GM23248 (cell line): Measurements from ENCODE around the gene PKP1.

ENCODE experiments used
- EZH2 ChIP-seq: fragments of 200-600 bp; sonication (generic); IDR thresholded peaks from 2 replicates; pipeline ENCODE4 v1.6.1; 2018; ENCODE audit warnings: antibody characterized with exemption, mild to moderate bottlenecking; ENCODE audit not compliant: insufficient read depth, poor library complexity, severe bottlenecking
- EZH2phosphoT487 ChIP-seq: fragments of 200-600 bp; sonication (generic); IDR thresholded peaks from 2 replicates; pipeline ENCODE4 v1.6.1; 2018; ENCODE audit warnings: antibody characterized with exemption, moderate library complexity, mild to moderate bottlenecking, low read depth; ENCODE audit not compliant: insufficient read depth

DNA sequence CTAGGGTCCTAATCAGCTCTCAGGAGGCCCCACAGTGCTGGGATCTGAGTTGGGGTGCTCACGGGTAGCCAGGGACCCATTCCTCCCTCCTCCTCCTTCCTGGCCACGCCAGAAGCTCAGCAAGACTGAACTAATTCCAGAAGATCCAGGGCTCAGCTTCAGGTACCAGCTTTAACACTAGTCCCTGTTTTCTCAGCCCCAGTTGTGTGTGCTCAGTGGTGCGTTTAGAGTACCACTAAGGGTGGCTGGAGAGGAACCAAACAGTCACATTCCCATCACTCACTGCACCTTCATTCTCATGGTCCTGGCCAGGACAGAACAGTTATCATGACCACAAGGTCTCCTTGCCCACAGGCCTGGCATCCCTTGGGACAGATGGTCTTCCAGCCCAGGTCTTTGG is 20.8 kb downstream of the PKP1 start:
- TF ChIP-seq EZH2: no peak
- TF ChIP-seq EZH2phosphoT487: no peak
